HEK293 (cell line): ENCODE measurements around the gene PHF8.

Experiments
- CTCF ChIA-PET: fragments of 350-600 bp; formaldehyde crosslinking; extraction: SDS; loops from one replicate; lab custom pipeline; 2021; ENCODE audit warnings: antibody characterized with exemption; lab: Yijun Ruan, JAX
- POLR2A ChIA-PET: fragments of 300-600 bp; formaldehyde crosslinking; extraction: SDS; loops from one replicate; lab custom pipeline; 2020; ENCODE audit warnings: antibody characterized with exemption, inconsistent platforms; lab: Yijun Ruan, JAX
- H3K27ac ChIP-seq: fragments of 200-500 bp; sonication (Bioruptor generic); 2 replicates; pipeline ENCODE4 v1.5.1; 2014; ENCODE audit warnings: low read depth, low read length, control low read depth, inconsistent platforms; ENCODE audit errors: extremely low read depth
- H3K36me3 ChIP-seq, 2 experiments: fragments of 200-500 bp in 1 of 2; sonication (Bioruptor generic) in 1 of 2; 1 replicate in 1 of 2; 2 replicates in 1 of 2; pipeline ENCODE4 v1.5.1; 2014 to 2017; ENCODE audit warnings: inconsistent platforms in 2 of 2, low read length in 2 of 2; ENCODE audit not compliant: control insufficient read depth in 2 of 2, insufficient read depth in 1 of 2
- H3K4me1 ChIP-seq: fragments of 200-500 bp; sonication (Bioruptor generic); 2 replicates; pipeline ENCODE4 v1.5.1; 2014; ENCODE audit warnings: mild to moderate bottlenecking, low read length, inconsistent platforms; ENCODE audit not compliant: control insufficient read depth, insufficient read depth
- H3K4me3 ChIP-seq: 2 replicates; pipeline ENCODE4 v1.5.1; 2011; ENCODE audit warnings: low read depth, mild to moderate bottlenecking, control low read depth, low read length, moderate library complexity
- H3K9me3 ChIP-seq: fragments of 200-500 bp; sonication (Bioruptor generic); 2 replicates; pipeline ENCODE4 v1.5.1; 2014; ENCODE audit warnings: low read depth, low read length, inconsistent platforms; ENCODE audit not compliant: control insufficient read depth, insufficient read depth
- HIC1 ChIP-seq: fragments of 450-650 bp; formaldehyde crosslinking; IDR thresholded peaks from 2 replicates; pipeline ENCODE4 v1.5.1; 2016; ENCODE audit warnings: missing biosample characterization, missing genetic modification characterization
- MZF1 ChIP-seq: fragments of 450-650 bp; formaldehyde crosslinking; IDR thresholded peaks from 2 replicates; pipeline ENCODE4 v1.5.1; 2017; ENCODE audit warnings: missing biosample characterization, missing genetic modification characterization, borderline replicate concordance
- ZBTB6 ChIP-seq: fragments of 450-650 bp; formaldehyde crosslinking; IDR thresholded peaks from 2 replicates; pipeline ENCODE4 v1.5.1; 2017; ENCODE audit warnings: missing biosample characterization, missing genetic modification characterization
- ZNF121 ChIP-seq: fragments of 450-650 bp; formaldehyde crosslinking; IDR thresholded peaks from 2 replicates; pipeline ENCODE4 v1.5.1; 2016; ENCODE audit warnings: missing biosample characterization, missing genetic modification characterization
- ZNF174 ChIP-seq: fragments of 450-650 bp; formaldehyde crosslinking; IDR thresholded peaks from 2 replicates; pipeline ENCODE4 v1.5.0; 2017; ENCODE audit warnings: missing biosample characterization, mild to moderate bottlenecking, missing genetic modification characterization
- ZNF239 ChIP-seq: fragments of 450-650 bp; formaldehyde crosslinking; IDR thresholded peaks from 2 replicates; pipeline ENCODE4 v1.5.1; 2016; ENCODE audit warnings: missing biosample characterization, missing genetic modification characterization
- ZNF280D ChIP-seq: fragments of 450-650 bp; formaldehyde crosslinking; IDR thresholded peaks from 2 replicates; pipeline ENCODE4 v1.5.1; 2016; ENCODE audit warnings: missing biosample characterization, missing genetic modification characterization
- ZNF302 ChIP-seq: fragments of 450-650 bp; formaldehyde crosslinking; IDR thresholded peaks from 2 replicates; pipeline ENCODE4 v1.5.1; 2016; ENCODE audit warnings: missing biosample characterization, missing genetic modification characterization, low read depth
- ZNF311 ChIP-seq: fragments of 450-650 bp; formaldehyde crosslinking; IDR thresholded peaks from 2 replicates; pipeline ENCODE4 v1.5.1; 2017; ENCODE audit warnings: missing biosample characterization, missing genetic modification characterization, borderline replicate concordance
- ZNF366 ChIP-seq: fragments of 450-650 bp; formaldehyde crosslinking; conservative IDR thresholded peaks from 2 replicates; pipeline ENCODE4 v1.5.1; 2016; ENCODE audit warnings: missing biosample characterization, missing genetic modification characterization
- ZNF513 ChIP-seq: fragments of 450-650 bp; IDR thresholded peaks from 2 replicates; pipeline ENCODE4 v1.5.1; 2018; ENCODE audit warnings: missing biosample characterization, missing genetic modification characterization
- ZNF544 ChIP-seq: fragments of 450-650 bp; formaldehyde crosslinking; IDR thresholded peaks from 2 replicates; pipeline ENCODE4 v1.5.0; 2017; ENCODE audit warnings: missing biosample characterization, missing genetic modification characterization
- ZNF549 ChIP-seq: fragments of 450-650 bp; IDR thresholded peaks from 2 replicates; pipeline ENCODE4 v1.5.1; 2018; ENCODE audit warnings: missing biosample characterization, missing genetic modification characterization, mild to moderate bottlenecking, inconsistent platforms, moderate library complexity
- ZNF626 ChIP-seq: fragments of 450-650 bp; sonication (Bioruptor Pico); formaldehyde crosslinking; IDR thresholded peaks from 2 replicates; pipeline ENCODE4 v1.5.1; 2018; ENCODE audit warnings: missing biosample characterization, missing genetic modification characterization, inconsistent platforms
- ZNF701 ChIP-seq: fragments of 450-650 bp; formaldehyde crosslinking; IDR thresholded peaks from 2 replicates; pipeline ENCODE4 v1.5.1; 2016; ENCODE audit warnings: missing biosample characterization, missing genetic modification characterization
- ZNF707 ChIP-seq: fragments of 450-650 bp; formaldehyde crosslinking; IDR thresholded peaks from 2 replicates; pipeline ENCODE4 v1.5.1; 2016; ENCODE audit warnings: missing biosample characterization, missing genetic modification characterization
- ZNF792 ChIP-seq: fragments of 450-650 bp; formaldehyde crosslinking; IDR thresholded peaks from 2 replicates; pipeline ENCODE4 v1.5.1; 2016; ENCODE audit warnings: missing biosample characterization, missing genetic modification characterization
- TF ChIP-seq, protein P1 (sequence below): fragments of 450-650 bp; formaldehyde crosslinking; IDR thresholded peaks from 2 replicates; pipeline ENCODE4 v1.5.1; 2016; ENCODE audit warnings: missing biosample characterization, missing genetic modification characterization
- TF ChIP-seq, protein P2 (sequence below): fragments of 450-650 bp; formaldehyde crosslinking; IDR thresholded peaks from 2 replicates; pipeline ENCODE4 v1.5.1; 2017; ENCODE audit warnings: missing biosample characterization, missing genetic modification characterization

PHF8 gene

GRCh38 chrX:54087661-54088060 is 43.4 kb upstream of the PHF8 start:
- no peak overlapping the region for H3K4me3 ChIP-seq
- 0 out of 2 replicates have a peak, but pooled peaks have one; percentile 42 for TF ChIP-seq ZNF549 (tag by site-specific recombination)
- TF ChIP-seq ZNF302 (tag by site-specific recombination) = no peak
- no peaks in the 10 kb centered on the region for H3K9me3 ChIP-seq
- no peaks in the 10 kb centered on the region for H3K4me1 ChIP-seq
- CTCF ChIA-PET = interaction anchor here (0.7 kb wide), 2 partner anchors 9 to 71 kb away, joined by 3 to 5 read pairs; no protein-coding TSS in a partner anchor
- no peak overlapping the region for H3K27ac ChIP-seq
- H3K36me3 ChIP-seq = peaks cover 0 to 5% of the 10 kb centered on the region in 2 experiments; a peak in 2 of 3 replicates
- POLR2A ChIA-PET = no interaction called here

DNA sequence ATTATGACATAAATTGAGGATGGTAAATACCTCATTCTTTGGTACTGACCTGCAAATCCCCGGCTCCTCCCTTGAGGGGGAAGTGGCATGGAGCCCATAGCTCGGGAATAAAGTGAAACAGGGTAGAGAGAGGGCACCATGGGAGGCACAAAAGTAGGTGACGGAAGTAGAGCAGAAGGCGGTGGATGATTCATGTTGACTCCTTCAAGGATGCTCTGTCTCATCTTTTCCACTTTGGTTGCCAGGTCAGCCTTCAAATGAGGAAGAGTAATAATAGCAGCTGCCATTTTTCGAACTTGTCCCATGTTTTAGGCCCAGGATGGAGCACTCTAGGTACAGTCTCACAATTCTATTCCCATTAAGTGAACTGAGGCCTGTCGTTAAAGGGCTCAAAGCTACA is 41.4 kb upstream of the PHF8 start:
- CTCF ChIA-PET = no interaction called here
- no peak for TF ChIP-seq ZNF280D (tag by site-specific recombination)
- TF ChIP-seq ZNF302 (tag by site-specific recombination) = no peak
- TF ChIP-seq ZBTB6 (tag by site-specific recombination) = no peak
- no peak for TF ChIP-seq ZNF239 (tag by site-specific recombination)
- no peak for TF ChIP-seq ZNF513 (tag by site-specific recombination)
- TF ChIP-seq ZNF121 = no peak
- TF ChIP-seq ZNF626 = no peak
- TF ChIP-seq ZNF311 = no peak
- TF ChIP-seq ZNF792 (tag by site-specific recombination) = no peak
- TF ChIP-seq ZNF707 (tag by site-specific recombination) = no peak
- no peak for TF ChIP-seq ZNF701 (tag by site-specific recombination)
- TF ChIP-seq ZNF366 (tag by site-specific recombination) = no peak
- no peak overlapping the region for H3K27ac ChIP-seq
- no peak overlapping the region for H3K4me3 ChIP-seq
- POLR2A ChIA-PET = no interaction called here
- no peaks in the 10 kb centered on the region for H3K4me1 ChIP-seq
- peaks cover 0 to 5% of the 10 kb centered on the region in 2 experiments; a peak in 2 of 3 replicates for H3K36me3 ChIP-seq
- H3K9me3 ChIP-seq = no peaks in the 10 kb centered on the region

- H3K27ac ChIP-seq = no peak overlapping the region
- CTCF ChIA-PET = no interaction called here
- H3K9me3 ChIP-seq = no peaks in the 10 kb centered on the region
- no peak overlapping the region for H3K4me3 ChIP-seq
- H3K4me1 ChIP-seq = no peaks in the 10 kb centered on the region
- H3K36me3 ChIP-seq = peaks cover 0 to 3% of the 10 kb centered on the region in 2 experiments; a peak in 1 of 3 replicates
- POLR2A ChIA-PET = interaction anchor here (1.9 kb wide), 1 partner anchor 33 kb away, joined by 6 read pairs; the partner anchor contains the start of gene PHF8
- TF ChIP-seq MZF1 (tag by site-specific recombination) (no peak), ZNF544 (tag by site-specific recombination) (no peak), ZNF174 (tag by site-specific recombination) (no peak), HIC1 (tag by site-specific recombination) (no peak)
- TF ChIP-seq, protein P1, sequence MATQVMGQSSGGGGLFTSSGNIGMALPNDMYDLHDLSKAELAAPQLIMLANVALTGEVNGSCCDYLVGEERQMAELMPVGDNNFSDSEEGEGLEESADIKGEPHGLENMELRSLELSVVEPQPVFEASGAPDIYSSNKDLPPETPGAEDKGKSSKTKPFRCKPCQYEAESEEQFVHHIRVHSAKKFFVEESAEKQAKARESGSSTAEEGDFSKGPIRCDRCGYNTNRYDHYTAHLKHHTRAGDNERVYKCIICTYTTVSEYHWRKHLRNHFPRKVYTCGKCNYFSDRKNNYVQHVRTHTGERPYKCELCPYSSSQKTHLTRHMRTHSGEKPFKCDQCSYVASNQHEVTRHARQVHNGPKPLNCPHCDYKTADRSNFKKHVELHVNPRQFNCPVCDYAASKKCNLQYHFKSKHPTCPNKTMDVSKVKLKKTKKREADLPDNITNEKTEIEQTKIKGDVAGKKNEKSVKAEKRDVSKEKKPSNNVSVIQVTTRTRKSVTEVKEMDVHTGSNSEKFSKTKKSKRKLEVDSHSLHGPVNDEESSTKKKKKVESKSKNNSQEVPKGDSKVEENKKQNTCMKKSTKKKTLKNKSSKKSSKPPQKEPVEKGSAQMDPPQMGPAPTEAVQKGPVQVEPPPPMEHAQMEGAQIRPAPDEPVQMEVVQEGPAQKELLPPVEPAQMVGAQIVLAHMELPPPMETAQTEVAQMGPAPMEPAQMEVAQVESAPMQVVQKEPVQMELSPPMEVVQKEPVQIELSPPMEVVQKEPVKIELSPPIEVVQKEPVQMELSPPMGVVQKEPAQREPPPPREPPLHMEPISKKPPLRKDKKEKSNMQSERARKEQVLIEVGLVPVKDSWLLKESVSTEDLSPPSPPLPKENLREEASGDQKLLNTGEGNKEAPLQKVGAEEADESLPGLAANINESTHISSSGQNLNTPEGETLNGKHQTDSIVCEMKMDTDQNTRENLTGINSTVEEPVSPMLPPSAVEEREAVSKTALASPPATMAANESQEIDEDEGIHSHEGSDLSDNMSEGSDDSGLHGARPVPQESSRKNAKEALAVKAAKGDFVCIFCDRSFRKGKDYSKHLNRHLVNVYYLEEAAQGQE = no peak
- TF ChIP-seq, protein P2, sequence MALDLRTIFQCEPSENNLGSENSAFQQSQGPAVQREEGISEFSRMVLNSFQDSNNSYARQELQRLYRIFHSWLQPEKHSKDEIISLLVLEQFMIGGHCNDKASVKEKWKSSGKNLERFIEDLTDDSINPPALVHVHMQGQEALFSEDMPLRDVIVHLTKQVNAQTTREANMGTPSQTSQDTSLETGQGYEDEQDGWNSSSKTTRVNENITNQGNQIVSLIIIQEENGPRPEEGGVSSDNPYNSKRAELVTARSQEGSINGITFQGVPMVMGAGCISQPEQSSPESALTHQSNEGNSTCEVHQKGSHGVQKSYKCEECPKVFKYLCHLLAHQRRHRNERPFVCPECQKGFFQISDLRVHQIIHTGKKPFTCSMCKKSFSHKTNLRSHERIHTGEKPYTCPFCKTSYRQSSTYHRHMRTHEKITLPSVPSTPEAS (tag by site-specific recombination) = no peak
Measured at GRCh38 chrX:54076903-54077302, 32.6 kb upstream of the PHF8 start.
